Neural progenitor cell (in vitro differentiated cells): ENCODE results near the gene ERC1. TPM values are rescaled to one million over a fixed set of nuclear protein-coding genes. Genes with fewer than 3 reads are reported as not detected.

Experiments used
- DNase-seq: peaks from one replicate; pipeline ENCODE4 v3.0.0-alpha.2; 2016; ENCODE audit warnings: low spot score
- H2AFZ ChIP-seq: fragments of 200-600 bp; sonication (generic); replicated peaks from 2 replicates; pipeline ENCODE4 v1.6.1; 2016; ENCODE audit warnings: antibody characterized with exemption
- H3F3A ChIP-seq: fragments of 200-600 bp; sonication (generic); 2 replicates; pipeline ENCODE4 v1.6.1; 2016; ENCODE audit warnings: antibody characterized with exemption, low read depth
- H3K27ac ChIP-seq: fragments of 200-600 bp; sonication (generic); 2 replicates; pipeline ENCODE4 v1.5.1; 2016; ENCODE audit warnings: mild to moderate bottlenecking
- H3K27me3 ChIP-seq: fragments of 200-600 bp; sonication (generic); 2 replicates; pipeline ENCODE4 v1.6.1; 2016; ENCODE audit warnings: mild to moderate bottlenecking, moderate library complexity
- H3K36me3 ChIP-seq: fragments of 200-600 bp; sonication (generic); 2 replicates; pipeline ENCODE4 v1.5.1; 2016
- H3K4me1 ChIP-seq: fragments of 200-600 bp; sonication (generic); 2 replicates; pipeline ENCODE4 v1.6.1; 2016; ENCODE audit warnings: mixed run types
- H3K4me2 ChIP-seq: fragments of 200-600 bp; sonication (generic); 2 replicates; pipeline ENCODE4 v1.6.1; 2016
- H3K4me3 ChIP-seq: fragments of 200-600 bp; sonication (generic); 2 replicates; pipeline ENCODE4 v1.5.1; 2016
- H3K79me2 ChIP-seq: fragments of 200-600 bp; sonication (generic); 2 replicates; pipeline ENCODE4 v1.6.1; 2016; ENCODE audit warnings: low read depth
- H3K9ac ChIP-seq: fragments of 200-600 bp; sonication (generic); 2 replicates; pipeline ENCODE4 v1.6.1; 2016
- H3K9me3 ChIP-seq: fragments of 200-600 bp; sonication (generic); 2 replicates; pipeline ENCODE4 v1.5.1; 2016; ENCODE audit warnings: low read depth
- H4K20me1 ChIP-seq: fragments of 200-600 bp; sonication (generic); 2 replicates; pipeline ENCODE4 v1.6.1; 2016; ENCODE audit warnings: low read depth
- H3K27ac Mint-ChIP-seq: 3 replicates; pipeline ENCODE4 v1.8.0; 2021; ENCODE audit warnings: mixed read lengths
- H3K27me3 Mint-ChIP-seq: 2 replicates; pipeline ENCODE4 v1.8.0; 2022; ENCODE audit warnings: low read depth, mild to moderate bottlenecking, inconsistent platforms, moderate library complexity, mixed read lengths; ENCODE audit not compliant: insufficient read depth
- H3K36me3 Mint-ChIP-seq: 3 replicates; pipeline ENCODE4 v1.8.0; 2021; ENCODE audit warnings: mixed read lengths
- H3K4me1 Mint-ChIP-seq: 3 replicates; pipeline ENCODE4 v1.8.0; 2021; ENCODE audit warnings: mixed read lengths
- H3K4me3 Mint-ChIP-seq: 3 replicates; pipeline ENCODE4 v1.8.0; 2021; ENCODE audit warnings: mild to moderate bottlenecking, moderate library complexity, mixed read lengths
- H3K9me3 Mint-ChIP-seq: 3 replicates; pipeline ENCODE4 v1.8.0; 2020; ENCODE audit warnings: mixed read lengths
- CTCF ChIP-seq: fragments of 200-600 bp; sonication (generic); IDR thresholded peaks from 2 replicates; pipeline ENCODE4 v1.5.1; 2017; ENCODE audit warnings: antibody characterized with exemption, mild to moderate bottlenecking
- EZH2 ChIP-seq: fragments of 200-600 bp; sonication (generic); IDR thresholded peaks from 2 replicates; pipeline ENCODE4 v1.6.1; 2017; ENCODE audit warnings: antibody characterized with exemption, mild to moderate bottlenecking, moderate library complexity
- EZH2phosphoT487 ChIP-seq: fragments of 200-600 bp; sonication (generic); IDR thresholded peaks from 2 replicates; pipeline ENCODE4 v1.6.1; 2017; ENCODE audit warnings: antibody characterized with exemption
- total RNA-seq: library from RNA; depleted of rRNA; stranded (reverse); fragments of >200 nt; gene quantifications from 2 replicates; pipeline ENCODE4 v1.2.3, GENCODE V29; 2015; ENCODE audit warnings: low replicate concordance

ERC1 gene
- total RNA-seq, 1 donor from 2014 or later: 27.5 TPM

- Histone ChIP-seq H3K36me3 (no peaks in the 10 kb centered on the region), H2AFZ (no peak overlapping the region), H3K4me2 (no peak overlapping the region), H3F3A (peaks cover 9% of the 10 kb centered on the region), H4K20me1 (peaks cover 5% of the 10 kb centered on the region), H3K4me1 (peaks cover 23% of the 10 kb centered on the region), H3K9ac (no peak overlapping the region), H3K9me3 (no peaks in the 10 kb centered on the region), H3K27me3 (no peaks in the 10 kb centered on the region), H3K27ac (no peak overlapping the region), H3K79me2 (no peaks in the 10 kb centered on the region), H3K4me3 (no peak overlapping the region)
- Mint-ChIP-seq H3K36me3 (peaks cover 17% of the 10 kb centered on the region), H3K27ac (no peak overlapping the region), H3K4me3 (no peak overlapping the region), H3K27me3 (no peaks in the 10 kb centered on the region), H3K4me1 (peaks cover 25% of the 10 kb centered on the region), H3K9me3 (peaks cover 5% of the 10 kb centered on the region)
- DNase-seq: no peak
- TF ChIP-seq EZH2: no peak
- TF ChIP-seq EZH2phosphoT487: no peak
- no peak for TF ChIP-seq CTCF
Measured at GRCh38 chr12:1174659-1175058, 183.6 kb downstream of the ERC1 start.

GRCh38 chr12:1176191-1176590, 185.2 kb downstream of the ERC1 start:
- Histone ChIP-seq H3K4me3 (no peak overlapping the region), H3K4me1 (peaks cover 20% of the 10 kb centered on the region), H3K9me3 (no peaks in the 10 kb centered on the region), H3K27ac (no peak overlapping the region), H3K27me3 (no peaks in the 10 kb centered on the region), H2AFZ (no peak overlapping the region), H4K20me1 (peaks cover 5% of the 10 kb centered on the region), H3K79me2 (no peaks in the 10 kb centered on the region), H3F3A (peaks cover 9% of the 10 kb centered on the region), H3K36me3 (no peaks in the 10 kb centered on the region), H3K9ac (no peak overlapping the region), H3K4me2 (no peak overlapping the region)
- peaks cover 20% of the 10 kb centered on the region for H3K36me3 Mint-ChIP-seq
- peaks cover 5% of the 10 kb centered on the region for H3K9me3 Mint-ChIP-seq
- no peaks in the 10 kb centered on the region for H3K27me3 Mint-ChIP-seq
- H3K27ac Mint-ChIP-seq: no peak overlapping the region
- TF ChIP-seq EZH2: no peak
- no peak overlapping the region for H3K4me3 Mint-ChIP-seq
- H3K4me1 Mint-ChIP-seq: peaks cover 25% of the 10 kb centered on the region
- no peak for DNase-seq

GRCh38 chr12:1179128-1179527, 188.1 kb downstream of the ERC1 start:
- Mint-ChIP-seq H3K4me1 (peaks cover 15% of the 10 kb centered on the region), H3K4me3 (no peak overlapping the region), H3K27ac (no peak overlapping the region), H3K36me3 (peaks cover 18% of the 10 kb centered on the region), H3K27me3 (no peaks in the 10 kb centered on the region), H3K9me3 (peaks cover 5% of the 10 kb centered on the region)
- no peak overlapping the region for H3K4me2 ChIP-seq
- TF ChIP-seq EZH2 (no peak), EZH2phosphoT487 (no peak), CTCF (no peak)
- DNase-seq: no peak
- no peaks in the 10 kb centered on the region for H3K9me3 ChIP-seq
- H3K27ac ChIP-seq: no peak overlapping the region
- no peaks in the 10 kb centered on the region for H3K36me3 ChIP-seq
- no peaks in the 10 kb centered on the region for H4K20me1 ChIP-seq
- H3F3A ChIP-seq: no peaks in the 10 kb centered on the region
- no peaks in the 10 kb centered on the region for H3K79me2 ChIP-seq
- no peaks in the 10 kb centered on the region for H3K27me3 ChIP-seq
- H3K9ac ChIP-seq: no peak overlapping the region
- no peak overlapping the region for H3K4me3 ChIP-seq
- H2AFZ ChIP-seq: no peak overlapping the region
- peaks cover 10% of the 10 kb centered on the region for H3K4me1 ChIP-seq

- Mint-ChIP-seq H3K27ac (no peak overlapping the region), H3K27me3 (no peaks in the 10 kb centered on the region), H3K9me3 (no peaks in the 10 kb centered on the region), H3K4me3 (no peak overlapping the region), H3K36me3 (peaks cover 12% of the 10 kb centered on the region), H3K4me1 (peaks cover 11% of the 10 kb centered on the region)
- Histone ChIP-seq H3K4me3 (no peak overlapping the region), H3K4me2 (no peak overlapping the region), H3F3A (peaks cover 2% of the 10 kb centered on the region), H3K79me2 (no peaks in the 10 kb centered on the region), H2AFZ (no peak overlapping the region), H3K9ac (no peak overlapping the region), H3K9me3 (no peaks in the 10 kb centered on the region), H3K27ac (no peak overlapping the region), H3K27me3 (no peaks in the 10 kb centered on the region), H3K4me1 (peaks cover 16% of the 10 kb centered on the region), H4K20me1 (no peaks in the 10 kb centered on the region), H3K36me3 (no peaks in the 10 kb centered on the region)
- no peak for DNase-seq
- TF ChIP-seq CTCF: no peak
- TF ChIP-seq EZH2: no peak
- TF ChIP-seq EZH2phosphoT487: no peak
Measured at GRCh38 chr12:1182069-1182468, 191.0 kb downstream of the ERC1 start.
